Measurements from ENCODE around the gene NOL4L.

NOL4L gene

GRCh38 chr20:32576560-32576959, 8.6 kb downstream of the NOL4L start:
- no peak for DNase-seq (ENCODE audit: low read depth in 2 of 2)

- DNase-seq (ENCODE audit: low read depth in 2 of 2), result no peak
Measured at GRCh38 chr20:32575805-32576204, 9.3 kb downstream of the NOL4L start.

- DNase-seq (ENCODE audit: low read depth in 2 of 2), result no peak
Measured at GRCh38 chr20:32575227-32575581, 9.9 kb downstream of the NOL4L start.

GRCh38 chr20:32574296-32575226, 10.6 kb downstream of the NOL4L start:
- no peak for DNase-seq (ENCODE audit: low read depth in 2 of 2)

- no peak for DNase-seq (ENCODE audit: low read depth in 2 of 2)
Measured at GRCh38 chr20:32573167-32573851, 11.8 kb downstream of the NOL4L start.

- no peak for DNase-seq (ENCODE audit: low read depth in 2 of 2)
Measured at GRCh38 chr20:32572271-32572968, 12.7 kb downstream of the NOL4L start.

- DNase-seq (ENCODE audit: low read depth in 2 of 2), result no peak
Measured at GRCh38 chr20:32571566-32571965, 13.6 kb downstream of the NOL4L start.

GRCh38 chr20:32570401-32571190, 14.5 kb downstream of the NOL4L start:
- DNase-seq (ENCODE audit: low read depth in 2 of 2), result no peak

- DNase-seq (ENCODE audit: low read depth in 2 of 2), result no peak
Measured at GRCh38 chr20:32569380-32570305, 15.5 kb downstream of the NOL4L start.

GRCh38 chr20:32569018-32569379, 16.1 kb downstream of the NOL4L start:
- no peak for DNase-seq (ENCODE audit: low read depth in 2 of 2)

GRCh38 chr20:32567384-32568178, 17.6 kb downstream of the NOL4L start:
- no peak for DNase-seq (ENCODE audit: low read depth in 2 of 2)

- no peak for DNase-seq (ENCODE audit: low read depth in 2 of 2)
Measured at GRCh38 chr20:32566379-32567374, 18.5 kb downstream of the NOL4L start.

GRCh38 chr20:32565735-32566032, 19.4 kb downstream of the NOL4L start:
- no peak for DNase-seq (ENCODE audit: low read depth in 2 of 2)

GRCh38 chr20:32564921-32565734, 20.0 kb downstream of the NOL4L start:
- DNase-seq (ENCODE audit: low read depth in 2 of 2), result no peak

GRCh38 chr20:32564440-32564839, 20.7 kb downstream of the NOL4L start:
- no peak for DNase-seq (ENCODE audit: low read depth in 2 of 2)

GRCh38 chr20:32563311-32564272, 21.5 kb downstream of the NOL4L start:
- no peak for DNase-seq (ENCODE audit: low read depth in 2 of 2)

GRCh38 chr20:32562495-32562911, 22.6 kb downstream of the NOL4L start:
- DNase-seq (ENCODE audit: low read depth in 2 of 2), result no peak

All from stimulated activated CD8-positive, alpha-beta memory T cell treated with anti-CD3 and anti-CD28 coated beads, Interleukin-2, amount 100 ng/mL, for 1 hour (primary cell).